Raji (cell line): ENCODE results near the gene SNAP47.
A peak's percentile ranks its signal among the peaks of the same experiment; 100 is the strongest.

Experiments
- POLR2A ChIP-seq: IDR thresholded peaks from 2 replicates; pipeline ENCODE4 v1.6.1; 2011; ENCODE audit warnings: low read depth, low read length, control low read depth; ENCODE audit not compliant: insufficient read depth

SNAP47 gene

DNA sequence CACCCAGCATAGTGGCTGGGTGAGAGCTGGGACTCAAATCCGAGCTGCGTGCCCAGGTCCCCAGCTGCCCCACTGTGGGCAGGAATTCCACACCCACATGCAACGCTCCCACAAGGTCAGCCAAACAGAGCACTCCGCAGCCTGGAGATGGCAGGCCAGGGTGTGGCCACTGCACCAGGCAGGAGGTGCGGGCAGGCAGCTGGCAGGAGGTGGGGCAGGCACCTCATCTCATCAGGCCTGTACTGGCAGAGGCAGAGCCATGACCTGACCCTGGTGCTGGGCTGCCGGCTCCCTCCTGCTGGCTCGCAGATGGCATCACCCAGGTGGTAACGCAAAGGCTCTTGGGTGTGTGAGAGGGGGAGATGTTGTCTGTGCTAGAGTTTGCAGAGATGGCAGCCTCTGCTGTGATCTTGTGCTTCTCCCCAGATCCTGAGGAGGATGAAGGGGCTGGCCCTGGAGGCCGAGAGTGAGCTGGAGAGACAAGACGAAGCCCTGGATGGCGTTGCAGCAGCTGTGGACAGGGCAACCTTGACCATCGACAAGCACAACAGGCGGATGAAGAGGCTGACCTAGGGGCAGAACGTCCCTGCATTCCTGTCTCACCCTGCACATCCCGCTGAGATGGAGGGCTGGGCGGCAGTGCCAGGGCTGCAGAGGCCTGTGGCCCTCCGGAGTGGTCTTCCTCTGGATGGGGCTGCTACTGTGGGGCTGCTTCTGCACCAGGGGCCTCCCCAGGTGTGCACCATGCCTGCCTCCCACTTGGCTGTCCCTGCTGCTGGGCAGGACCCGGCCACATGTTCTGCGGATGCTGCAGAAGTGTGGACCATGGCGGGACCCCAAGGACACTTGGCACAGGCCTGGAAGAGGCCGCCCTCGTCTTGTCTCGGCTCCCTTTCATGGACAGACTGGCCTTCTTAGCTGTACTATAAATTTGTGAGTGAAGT is 45.1 kb downstream of the SNAP47 start:
- no peak for TF ChIP-seq POLR2A

DNA sequence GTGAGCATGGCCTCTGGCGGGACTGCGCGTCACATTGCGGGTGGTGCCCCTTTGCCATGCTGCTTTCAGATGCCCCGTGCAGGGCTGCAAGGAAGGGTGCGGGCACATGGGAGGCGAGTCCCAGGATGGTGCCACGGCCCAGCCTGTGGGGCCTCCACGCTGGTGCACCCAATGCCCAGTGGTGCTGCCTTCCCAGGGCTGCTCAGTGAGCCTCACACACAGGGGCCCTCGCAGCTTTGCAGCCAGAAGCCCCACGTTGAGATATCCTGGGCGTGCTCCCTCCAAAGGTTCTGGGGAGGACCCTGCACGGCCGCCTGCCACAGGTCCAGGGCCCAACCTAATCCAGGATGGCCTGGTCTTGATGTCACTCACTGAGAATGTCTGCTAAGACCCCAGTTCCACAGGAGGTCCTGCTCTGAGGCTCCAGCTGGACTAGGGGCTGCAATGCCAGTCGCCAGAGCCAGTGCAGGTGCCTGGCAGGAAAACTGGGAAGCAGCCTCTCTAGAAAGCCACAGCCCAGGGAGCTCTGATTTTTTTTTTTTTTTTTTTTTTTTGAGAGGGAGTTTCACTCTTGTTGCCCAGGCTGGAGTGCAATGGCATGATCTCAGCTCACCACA is 46.2 kb downstream of the SNAP47 start:
- no peak for TF ChIP-seq POLR2A

DNA sequence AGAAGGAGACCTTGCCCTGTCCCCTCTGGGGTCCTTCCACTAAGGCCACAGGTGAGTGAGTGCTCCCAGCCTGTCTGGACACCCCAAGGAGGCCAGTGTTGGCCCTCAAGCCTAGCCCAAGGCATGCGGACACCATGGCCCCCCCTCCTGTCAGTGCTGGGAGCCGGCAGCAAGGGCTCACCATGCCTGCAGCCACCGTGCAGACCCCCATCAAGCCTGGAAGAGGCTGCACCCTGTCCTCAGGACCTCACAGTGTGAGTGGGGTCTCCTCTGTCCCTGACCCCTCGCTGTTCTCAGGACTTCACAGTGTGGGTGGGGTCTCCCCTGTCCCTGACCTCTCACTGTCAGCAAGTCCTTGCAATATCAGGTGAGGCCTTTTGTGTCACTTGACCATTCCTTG is 47.0 kb downstream of the SNAP47 start:
- no peak for TF ChIP-seq POLR2A

- TF ChIP-seq POLR2A: no peak
Observed at GRCh38 chr1:227785094-227785804, 50.0 kb downstream of the SNAP47 start.

- TF ChIP-seq POLR2A: no peak
Observed at GRCh38 chr1:227785805-227786671, 50.8 kb downstream of the SNAP47 start.

DNA sequence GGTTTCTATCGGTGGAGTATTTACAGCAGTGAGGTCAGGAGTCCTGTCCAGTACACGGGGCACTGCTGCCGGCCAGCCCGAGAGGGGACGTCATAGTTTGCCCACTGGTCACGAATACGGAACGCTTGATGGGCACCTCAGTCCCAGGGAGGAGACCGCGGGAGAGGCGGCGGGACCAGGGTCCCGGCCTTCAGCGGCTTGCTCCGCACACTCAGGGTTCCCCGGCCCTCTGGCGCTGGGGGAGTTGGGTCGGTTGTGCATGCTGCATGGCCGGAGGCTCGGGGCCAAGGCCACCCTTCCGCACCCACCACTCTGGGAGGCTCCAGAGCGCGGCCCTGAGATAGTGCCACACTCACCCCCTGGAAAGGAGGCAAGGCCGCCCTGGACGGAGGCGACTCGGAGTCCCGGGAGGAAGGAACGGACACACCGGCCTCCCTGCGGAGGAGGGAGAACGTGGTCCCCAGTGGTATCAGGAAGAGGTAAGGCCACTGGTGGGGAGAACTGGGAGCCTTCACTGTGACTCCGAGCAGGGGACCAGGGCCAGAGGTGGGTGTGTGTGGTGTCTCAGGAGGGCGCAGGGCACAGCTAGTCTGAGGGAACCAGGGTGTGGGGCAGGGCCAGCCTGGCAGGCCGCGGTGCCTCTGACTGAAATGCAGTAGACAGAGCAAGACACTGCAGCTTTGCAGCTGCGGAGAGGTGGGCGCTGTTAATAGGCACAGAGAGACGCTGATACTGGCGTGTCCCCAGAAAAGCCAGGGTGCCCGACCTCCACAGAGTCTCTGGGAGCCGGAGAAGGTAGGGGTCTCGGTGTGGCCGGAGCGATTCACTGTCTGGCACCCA is 51.7 kb downstream of the SNAP47 start:
- TF ChIP-seq POLR2A: no peak

DNA sequence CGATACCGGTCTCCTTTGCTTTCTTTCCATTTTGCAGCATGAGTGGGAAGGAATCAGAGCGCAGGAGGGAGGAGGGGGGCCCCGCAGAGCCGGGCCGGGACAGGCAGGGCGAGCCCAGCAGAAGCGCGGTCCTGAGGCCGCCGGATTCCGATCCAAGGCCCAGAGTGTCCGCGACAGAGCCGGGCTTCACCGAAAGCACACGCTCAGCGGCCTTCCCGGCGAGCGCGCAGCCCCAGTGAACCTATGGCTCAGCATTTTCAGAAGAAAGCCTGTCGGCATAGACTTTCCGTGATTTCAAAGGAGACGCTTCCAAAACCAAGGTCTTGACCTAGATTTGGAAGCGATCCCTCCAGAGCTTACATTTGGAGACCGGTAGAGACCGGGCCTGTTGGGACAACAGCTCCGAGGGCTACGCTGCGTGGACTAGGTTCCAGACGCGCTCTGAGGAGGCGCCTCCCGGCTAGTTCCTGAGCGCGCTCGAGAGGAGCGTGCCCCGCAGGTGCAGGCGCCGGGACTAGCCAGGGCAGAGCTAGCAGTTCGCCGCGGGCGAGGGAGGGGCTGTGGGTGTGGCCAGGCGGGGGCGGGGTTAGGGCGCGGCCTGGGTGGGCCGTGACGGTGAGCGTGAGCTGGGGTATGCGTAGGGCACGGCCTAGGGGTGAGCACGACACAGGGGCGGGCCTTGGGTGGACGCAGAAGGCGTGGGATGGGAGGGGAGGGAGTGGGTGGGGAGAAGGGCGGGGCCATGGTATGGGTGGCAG is 52.5 kb downstream of the SNAP47 start:
- peak; percentile 46; the same call in 1 of the 2 replicates for TF ChIP-seq POLR2A

- TF ChIP-seq POLR2A: no peak
Observed at GRCh38 chr1:227788271-227789083, 53.2 kb downstream of the SNAP47 start.

DNA sequence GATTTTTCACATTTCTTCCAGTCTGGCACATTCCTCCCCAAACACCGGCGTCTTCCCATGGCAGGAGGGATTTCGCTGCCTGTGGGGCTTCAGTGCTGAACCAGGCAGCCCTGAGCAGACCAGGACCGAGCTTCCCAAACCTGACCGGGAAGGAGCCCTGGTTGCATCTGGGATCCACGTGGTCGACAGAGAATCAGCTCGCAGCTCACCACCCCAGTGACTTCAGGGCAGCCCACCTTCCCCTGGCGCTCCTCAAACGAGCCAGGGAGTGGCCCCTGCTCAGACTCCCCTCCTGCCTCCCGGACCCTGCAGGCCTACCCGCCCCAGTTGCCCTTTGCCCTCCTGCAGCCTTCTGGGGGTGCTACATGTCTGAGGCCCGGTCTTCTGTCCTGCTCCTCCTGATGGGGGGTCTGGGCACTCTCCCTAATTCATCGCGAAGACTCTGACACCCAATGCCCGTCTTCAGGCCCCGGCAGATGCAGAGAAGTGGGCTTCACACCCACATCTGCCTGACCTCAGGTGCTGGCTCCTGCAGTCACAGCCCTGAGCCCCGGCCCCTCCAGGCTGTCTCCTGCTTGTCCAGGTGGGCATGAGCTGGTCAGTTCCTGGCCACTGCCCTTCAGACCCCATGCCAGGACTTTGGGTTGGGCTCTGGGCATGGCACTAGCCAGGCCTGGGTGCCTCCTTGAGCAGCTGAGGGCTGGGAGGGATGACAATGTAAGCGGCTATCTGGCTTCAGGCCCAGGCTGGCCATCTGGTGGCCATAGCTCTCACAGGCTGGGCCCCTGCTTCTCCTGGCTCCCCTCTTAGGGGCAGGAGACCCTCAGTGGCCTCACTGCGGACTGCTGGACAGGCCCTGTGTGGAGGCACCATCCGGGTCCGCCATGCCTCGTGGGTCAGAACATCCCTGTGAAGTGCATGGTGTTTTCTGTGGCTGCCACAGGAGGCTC is 54.1 kb downstream of the SNAP47 start:
- no peak for TF ChIP-seq POLR2A

DNA sequence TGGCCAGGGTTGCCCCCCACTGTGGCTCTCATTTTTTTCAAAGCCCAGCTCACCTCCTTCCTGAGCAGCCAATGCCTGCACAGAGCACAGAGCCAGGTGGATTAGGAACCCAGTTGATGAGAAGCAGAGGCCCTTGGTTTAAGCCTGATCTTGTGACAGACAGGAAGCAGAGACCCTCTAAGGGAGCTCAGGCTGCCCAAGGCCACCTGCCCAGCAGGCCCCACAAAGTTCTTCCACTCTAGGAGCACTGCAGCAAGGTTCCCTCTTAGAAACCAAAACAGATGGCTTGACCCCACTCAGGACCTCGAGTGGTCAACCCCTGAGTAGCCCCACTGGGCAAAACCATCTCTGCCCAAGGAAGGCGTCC is 54.8 kb downstream of the SNAP47 start:
- no peak for TF ChIP-seq POLR2A

GRCh38 chr1:227790868-227791267 is 55.6 kb downstream of the SNAP47 start:
- TF ChIP-seq POLR2A: no peak
